H9 (cell line): Measurements from ENCODE around the gene KCNAB1. TPM values are rescaled to one million over a fixed set of nuclear protein-coding genes. Genes with fewer than 3 reads are reported as not detected.

ENCODE experiments used
- DNase-seq: peaks from one replicate; pipeline ENCODE4 v3.0.0-alpha.2; 2017
- H2AFZ ChIP-seq: one replicate; pipeline ENCODE4 v1.6.1; 2013; ENCODE audit warnings: mild to moderate bottlenecking, low read length, control low read depth, moderate library complexity
- H2AK5ac ChIP-seq: 2 replicates; pipeline ENCODE4 v1.6.1; 2013; ENCODE audit warnings: low read length, control low read depth, mixed read lengths; ENCODE audit not compliant: insufficient read length
- H2BK120ac ChIP-seq: one replicate; pipeline ENCODE4 v1.6.1; 2013; ENCODE audit warnings: low read depth, mild to moderate bottlenecking, low read length, control low read depth, inconsistent platforms; ENCODE audit not compliant: poor library complexity, severe bottlenecking
- H2BK12ac ChIP-seq: 2 replicates; pipeline ENCODE4 v1.6.1; 2013; ENCODE audit warnings: low read length, control low read depth, mixed read lengths, low read depth; ENCODE audit not compliant: insufficient read length
- H2BK15ac ChIP-seq: 2 replicates; pipeline ENCODE4 v1.6.1; 2013; ENCODE audit warnings: low read depth, low read length, control low read depth
- H2BK20ac ChIP-seq: one replicate; pipeline ENCODE4 v1.6.1; 2013; ENCODE audit warnings: low read depth, mild to moderate bottlenecking, low read length, control low read depth, inconsistent platforms; ENCODE audit not compliant: poor library complexity, severe bottlenecking
- H2BK5ac ChIP-seq: 2 replicates; pipeline ENCODE4 v1.6.1; 2013; ENCODE audit warnings: low read length, control low read depth, mixed read lengths; ENCODE audit not compliant: insufficient read length
- H3K14ac ChIP-seq: 2 replicates; pipeline ENCODE4 v1.6.1; 2013; ENCODE audit warnings: low read length, control low read depth; ENCODE audit not compliant: insufficient read depth
- H3K18ac ChIP-seq: 2 replicates; pipeline ENCODE4 v1.6.1; 2013; ENCODE audit warnings: low read depth, mild to moderate bottlenecking, mixed read lengths, low read length, control low read depth; ENCODE audit not compliant: insufficient read length
- H3K23ac ChIP-seq: 2 replicates; pipeline ENCODE4 v1.6.1; 2013; ENCODE audit warnings: low read length, control low read depth, mixed read lengths, low read depth; ENCODE audit not compliant: insufficient read length
- H3K23me2 ChIP-seq: 2 replicates; pipeline ENCODE4 v1.6.1; 2013; ENCODE audit warnings: low read depth, mild to moderate bottlenecking, mixed read lengths, low read length, control low read depth; ENCODE audit not compliant: insufficient read length, poor library complexity, severe bottlenecking
- H3K27ac ChIP-seq: 2 replicates; pipeline ENCODE4 v1.5.1; 2013; ENCODE audit warnings: low read length, control low read depth, mixed read lengths, low read depth; ENCODE audit not compliant: insufficient read length
- H3K27me3 ChIP-seq: 2 replicates; pipeline ENCODE4 v1.6.1; 2013; ENCODE audit warnings: low read length, control low read depth, inconsistent platforms; ENCODE audit not compliant: insufficient read depth
- H3K4ac ChIP-seq: 2 replicates; pipeline ENCODE4 v1.6.1; 2013; ENCODE audit warnings: low read depth, mild to moderate bottlenecking, control low read depth, inconsistent platforms, low read length, moderate library complexity
- H3K4me1 ChIP-seq: 2 replicates; pipeline ENCODE4 v1.6.1; 2013; ENCODE audit warnings: low read length, control low read depth, inconsistent platforms; ENCODE audit not compliant: insufficient read depth
- H3K4me2 ChIP-seq: 2 replicates; pipeline ENCODE4 v1.6.1; 2013; ENCODE audit warnings: low read length, control low read depth, mixed read lengths; ENCODE audit not compliant: insufficient read length, insufficient read depth
- H3K56ac ChIP-seq: 2 replicates; pipeline ENCODE4 v1.6.1; 2013; ENCODE audit warnings: low read depth, mild to moderate bottlenecking, mixed read lengths, low read length, control low read depth; ENCODE audit not compliant: insufficient read length
- H3K79me1 ChIP-seq: 2 replicates; pipeline ENCODE4 v1.6.1; 2013; ENCODE audit warnings: low read depth, mild to moderate bottlenecking, moderate library complexity, low read length, control low read depth, inconsistent platforms; ENCODE audit not compliant: insufficient read depth, poor library complexity, severe bottlenecking
- H3K79me2 ChIP-seq: 2 replicates; pipeline ENCODE4 v1.6.1; 2013; ENCODE audit warnings: low read length, control low read depth, inconsistent platforms; ENCODE audit not compliant: insufficient read depth
- H3K9ac ChIP-seq: 2 replicates; pipeline ENCODE4 v1.6.1; 2013; ENCODE audit warnings: low read length, control low read depth, mixed read lengths; ENCODE audit not compliant: insufficient read length; ENCODE audit errors: extremely low read depth
- H3K9me3 ChIP-seq: one replicate; pipeline ENCODE4 v1.6.1; 2013; ENCODE audit warnings: low read depth, low read length, inconsistent platforms; ENCODE audit not compliant: control insufficient read depth
- H3T11ph ChIP-seq: one replicate; pipeline ENCODE4 v1.6.1; 2013; ENCODE audit warnings: mild to moderate bottlenecking, low read length, control low read depth, inconsistent platforms
- H4K20me1 ChIP-seq: one replicate; pipeline ENCODE4 v1.6.1; 2013; ENCODE audit not compliant: control insufficient read depth, insufficient read length, insufficient read depth
- H4K5ac ChIP-seq: 2 replicates; pipeline ENCODE4 v1.6.1; 2013; ENCODE audit warnings: low read depth, mild to moderate bottlenecking, mixed read lengths, low read length, control low read depth; ENCODE audit not compliant: insufficient read length
- H4K8ac ChIP-seq: replicated peaks from 2 replicates; pipeline ENCODE4 v1.6.1; 2013; ENCODE audit warnings: low read length, control low read depth, mixed read lengths, low read depth; ENCODE audit not compliant: insufficient read length
- H4K91ac ChIP-seq: 2 replicates; pipeline ENCODE4 v1.6.1; 2013; ENCODE audit warnings: low read depth, mild to moderate bottlenecking, moderate library complexity, mixed read lengths, low read length, control low read depth; ENCODE audit not compliant: insufficient read length
- H3K27ac Mint-ChIP-seq, 3 experiments: 2 replicates in 2 of 3; 3 replicates in 1 of 3; pipeline ENCODE4 v1.8.0; 2020 to 2021; ENCODE audit warnings: mixed read lengths in 3 of 3, mild to moderate bottlenecking in 1 of 3, moderate library complexity in 1 of 3
- H3K27me3 Mint-ChIP-seq: 2 replicates; pipeline ENCODE4 v1.8.0; 2021; ENCODE audit warnings: low read depth, mild to moderate bottlenecking, moderate library complexity, mixed read lengths
- H3K36me3 Mint-ChIP-seq, 3 experiments: 2 replicates in 2 of 3; 3 replicates in 1 of 3; pipeline ENCODE4 v1.8.0; 2020 to 2021; ENCODE audit warnings: low read depth in 3 of 3, mixed read lengths in 3 of 3; ENCODE audit not compliant: insufficient read depth in 1 of 3
- H3K4me1 Mint-ChIP-seq, 2 experiments: 2 replicates each; pipeline ENCODE4 v1.8.0; 2020; ENCODE audit warnings: mixed read lengths in 2 of 2
- H3K4me3 Mint-ChIP-seq, 2 experiments: 2 replicates in 1 of 2; 3 replicates in 1 of 2; pipeline ENCODE4 v1.8.0; 2020 to 2021; ENCODE audit warnings: mild to moderate bottlenecking in 2 of 2, mixed read lengths in 2 of 2, moderate library complexity in 1 of 2
- H3K9me3 Mint-ChIP-seq, 2 experiments: 2 replicates in 1 of 2; 3 replicates in 1 of 2; pipeline ENCODE4 v1.8.0; 2020; ENCODE audit warnings: mild to moderate bottlenecking in 2 of 2, mixed read lengths in 2 of 2, moderate library complexity in 1 of 2
- WGBS: extraction: QIAGEN DNeasy Blood & Tissue Kit; methylation state at CpG from one replicate; pipeline ENCODE4 v1.1.7; 2013; ENCODE audit warnings: missing lambda C conversion rate, low lambda C conversion rate, mixed read lengths; ENCODE audit not compliant: insufficient read length; ENCODE audit errors: extremely low coverage; 5-methylcytosine and 5-hydroxymethylcytosine counted together
- total RNA-seq: library from RNA; stranded (reverse); gene quantifications from 2 replicates; pipeline ENCODE4 v1.2.1, GENCODE V29; 2021
- TF ChIP-seq, protein P1 (sequence below): fragments of 200-600 bp; sonication (generic); conservative IDR thresholded peaks from 3 replicates; pipeline ENCODE4 v1.8.0; 2021; ENCODE audit warnings: antibody characterized with exemption, mild to moderate bottlenecking

The KCNAB1 gene
- total RNA-seq, 1 experiment from 2014 or later = 3.7 TPM

DNA sequence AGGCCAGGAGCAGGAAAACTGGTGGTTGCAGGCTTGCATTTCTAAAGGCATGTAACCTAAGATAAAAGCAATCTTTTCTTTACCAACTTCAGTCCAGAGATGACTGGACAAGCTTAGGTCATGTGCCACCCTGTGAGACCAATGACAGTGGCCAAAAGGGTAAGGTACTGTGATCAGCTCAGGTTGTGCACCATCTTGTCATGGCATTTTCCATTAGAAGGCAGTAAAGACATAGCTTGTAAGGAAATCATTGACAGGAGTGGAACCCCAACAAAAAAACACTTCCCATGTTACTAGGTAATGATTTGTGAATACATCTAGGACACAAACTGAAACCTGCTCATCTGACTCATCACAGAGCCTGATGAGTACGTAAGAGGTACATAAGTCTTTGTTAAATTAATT, 399.4 kb downstream of the KCNAB1 start:
- WGBS = no CpG with 5 or more reads among the region's 1 CpG
- H3K79me1 ChIP-seq = no peaks in the 10 kb centered on the region

More for the DNA sequence above, 399.4 kb downstream of the KCNAB1 start:
- no peak overlapping the region for H3K27ac ChIP-seq
- no peak overlapping the region for H2BK5ac ChIP-seq
- no peak overlapping the region for H4K5ac ChIP-seq
- no peaks in the 10 kb centered on the region for H3K79me2 ChIP-seq
- H3K23ac ChIP-seq = no peak overlapping the region
- peaks cover 15 to 24% of the 10 kb centered on the region in 2 experiments for H3K4me1 Mint-ChIP-seq
- no peak overlapping the region for H3K14ac ChIP-seq
- H3K4ac ChIP-seq = no peak overlapping the region
- H2BK15ac ChIP-seq = no peak overlapping the region
- H3K27me3 ChIP-seq = no peaks in the 10 kb centered on the region
- H3K4me2 ChIP-seq = no peak overlapping the region
- no peak overlapping the region for H3K27ac Mint-ChIP-seq
- no peak overlapping the region for H2AFZ ChIP-seq
- H3K9me3 ChIP-seq = no peaks in the 10 kb centered on the region
- H2BK20ac ChIP-seq = no peak overlapping the region
- H3K18ac ChIP-seq = no peak overlapping the region
- no peak overlapping the region for H3K9ac ChIP-seq
- H2BK120ac ChIP-seq = no peak overlapping the region
- no peaks in the 10 kb centered on the region for H4K20me1 ChIP-seq
- no peaks in the 10 kb centered on the region; the same call in none of the 2 replicates for H3K4me1 ChIP-seq
- H3K4me3 Mint-ChIP-seq = no peak overlapping the region
- no peak overlapping the region for H2AK5ac ChIP-seq
- H3K23me2 ChIP-seq = no peaks in the 10 kb centered on the region
- no peak for DNase-seq
- no peaks in the 10 kb centered on the region; the same call in 1 of the 2 replicates for H3K27me3 Mint-ChIP-seq
- H3K56ac ChIP-seq = no peak overlapping the region
- H3K36me3 Mint-ChIP-seq = no peaks in the 10 kb centered on the region
- H2BK12ac ChIP-seq = no peak overlapping the region
- no peaks in the 10 kb centered on the region for H3K9me3 Mint-ChIP-seq
- no peak overlapping the region for H3T11ph ChIP-seq
- TF ChIP-seq, protein P1, sequence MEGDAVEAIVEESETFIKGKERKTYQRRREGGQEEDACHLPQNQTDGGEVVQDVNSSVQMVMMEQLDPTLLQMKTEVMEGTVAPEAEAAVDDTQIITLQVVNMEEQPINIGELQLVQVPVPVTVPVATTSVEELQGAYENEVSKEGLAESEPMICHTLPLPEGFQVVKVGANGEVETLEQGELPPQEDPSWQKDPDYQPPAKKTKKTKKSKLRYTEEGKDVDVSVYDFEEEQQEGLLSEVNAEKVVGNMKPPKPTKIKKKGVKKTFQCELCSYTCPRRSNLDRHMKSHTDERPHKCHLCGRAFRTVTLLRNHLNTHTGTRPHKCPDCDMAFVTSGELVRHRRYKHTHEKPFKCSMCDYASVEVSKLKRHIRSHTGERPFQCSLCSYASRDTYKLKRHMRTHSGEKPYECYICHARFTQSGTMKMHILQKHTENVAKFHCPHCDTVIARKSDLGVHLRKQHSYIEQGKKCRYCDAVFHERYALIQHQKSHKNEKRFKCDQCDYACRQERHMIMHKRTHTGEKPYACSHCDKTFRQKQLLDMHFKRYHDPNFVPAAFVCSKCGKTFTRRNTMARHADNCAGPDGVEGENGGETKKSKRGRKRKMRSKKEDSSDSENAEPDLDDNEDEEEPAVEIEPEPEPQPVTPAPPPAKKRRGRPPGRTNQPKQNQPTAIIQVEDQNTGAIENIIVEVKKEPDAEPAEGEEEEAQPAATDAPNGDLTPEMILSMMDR = no peak
- H4K91ac ChIP-seq = no peak overlapping the region
- no peak overlapping the region for H4K8ac ChIP-seq
